Endodermal cell (in vitro differentiated cells): ENCODE data around the gene TKFC. TPM values are rescaled to one million over a fixed set of nuclear protein-coding genes. Genes with fewer than 3 reads are reported as not detected.
A peak's percentile ranks its signal among the peaks of the same experiment; 100 is the strongest.

Source experiments
- DNase-seq: peaks from one replicate; pipeline ENCODE4 v3.0.0-alpha.2; 2017
- H3K27ac ChIP-seq: 2 replicates; pipeline ENCODE4 v1.5.1; 2013; ENCODE audit warnings: mild to moderate bottlenecking, low read depth, low read length, moderate library complexity
- H3K27me3 ChIP-seq: 2 replicates; pipeline ENCODE4 v1.6.1; 2013; ENCODE audit warnings: mild to moderate bottlenecking, low read length, moderate library complexity; ENCODE audit not compliant: insufficient read depth, control insufficient read depth, poor library complexity, severe bottlenecking
- H3K36me3 ChIP-seq: 2 replicates; pipeline ENCODE4 v1.7.0; 2013; ENCODE audit warnings: mild to moderate bottlenecking, low read length, moderate library complexity; ENCODE audit not compliant: control insufficient read depth, insufficient read depth
- H3K4me1 ChIP-seq: one replicate; pipeline ENCODE4 v1.7.0; 2013; ENCODE audit warnings: low read length; ENCODE audit not compliant: control insufficient read depth, insufficient read depth
- H3K4me3 ChIP-seq: 2 replicates; pipeline ENCODE4 v1.5.1; 2013; ENCODE audit warnings: mild to moderate bottlenecking, low read length, moderate library complexity
- H3K9ac ChIP-seq: 2 replicates; pipeline ENCODE4 v1.6.1; 2013; ENCODE audit warnings: mild to moderate bottlenecking, low read length, moderate library complexity; ENCODE audit not compliant: poor library complexity, severe bottlenecking; ENCODE audit errors: extremely low read depth
- H3K9me3 ChIP-seq: 2 replicates; pipeline ENCODE4 v1.6.1; 2013; ENCODE audit warnings: mild to moderate bottlenecking, low read length, moderate library complexity; ENCODE audit not compliant: control insufficient read depth
- H3K27ac Mint-ChIP-seq: 2 replicates; pipeline ENCODE4 v1.8.0; 2020; ENCODE audit warnings: mixed read lengths
- H3K27me3 Mint-ChIP-seq: 2 replicates; pipeline ENCODE4 v1.8.0; 2021; ENCODE audit warnings: mild to moderate bottlenecking, mixed read lengths; ENCODE audit not compliant: insufficient read depth
- H3K36me3 Mint-ChIP-seq: 2 replicates; pipeline ENCODE4 v1.8.0; 2020; ENCODE audit warnings: low read depth, mixed read lengths
- H3K4me1 Mint-ChIP-seq: 2 replicates; pipeline ENCODE4 v1.8.0; 2020; ENCODE audit warnings: mixed read lengths
- H3K4me3 Mint-ChIP-seq: 2 replicates; pipeline ENCODE4 v1.8.0; 2020; ENCODE audit warnings: mild to moderate bottlenecking, moderate library complexity, mixed read lengths
- H3K9me3 Mint-ChIP-seq: 2 replicates; pipeline ENCODE4 v1.8.0; 2020; ENCODE audit warnings: mild to moderate bottlenecking, mixed read lengths
- WGBS, 2 experiments: methylation state at CpG; one replicate each; pipeline versions ENCODE4 v1.1.5 to v1.1.7; 2013; ENCODE audit warnings: missing lambda C conversion rate in 2 of 2, mixed read lengths in 1 of 2; ENCODE audit not compliant: insufficient coverage in 1 of 2, insufficient read length in 1 of 2; 5-methylcytosine and 5-hydroxymethylcytosine counted together
- total RNA-seq, 2 donors: library from RNA; stranded (reverse); fragmentation: NEBNext Ultra II Directional in 1 of 2; extraction: Animal tissue kit (Norgen Biotek cat#: 25700) in 1 of 2; gene quantifications; 2 replicates in 1 of 2; 3 replicates in 1 of 2; pipeline ENCODE4 v1.2.1, GENCODE V29; 2021
- TF ChIP-seq, protein P1 (sequence below): fragments of 200-600 bp; sonication (generic); conservative IDR thresholded peaks from 2 replicates; pipeline ENCODE4 v1.5.0; 2021; ENCODE audit warnings: antibody characterized with exemption, mild to moderate bottlenecking

Gene TKFC
- total RNA-seq, 2 donors from 2014 or later, result 93.7 to 116 TPM

DNA sequence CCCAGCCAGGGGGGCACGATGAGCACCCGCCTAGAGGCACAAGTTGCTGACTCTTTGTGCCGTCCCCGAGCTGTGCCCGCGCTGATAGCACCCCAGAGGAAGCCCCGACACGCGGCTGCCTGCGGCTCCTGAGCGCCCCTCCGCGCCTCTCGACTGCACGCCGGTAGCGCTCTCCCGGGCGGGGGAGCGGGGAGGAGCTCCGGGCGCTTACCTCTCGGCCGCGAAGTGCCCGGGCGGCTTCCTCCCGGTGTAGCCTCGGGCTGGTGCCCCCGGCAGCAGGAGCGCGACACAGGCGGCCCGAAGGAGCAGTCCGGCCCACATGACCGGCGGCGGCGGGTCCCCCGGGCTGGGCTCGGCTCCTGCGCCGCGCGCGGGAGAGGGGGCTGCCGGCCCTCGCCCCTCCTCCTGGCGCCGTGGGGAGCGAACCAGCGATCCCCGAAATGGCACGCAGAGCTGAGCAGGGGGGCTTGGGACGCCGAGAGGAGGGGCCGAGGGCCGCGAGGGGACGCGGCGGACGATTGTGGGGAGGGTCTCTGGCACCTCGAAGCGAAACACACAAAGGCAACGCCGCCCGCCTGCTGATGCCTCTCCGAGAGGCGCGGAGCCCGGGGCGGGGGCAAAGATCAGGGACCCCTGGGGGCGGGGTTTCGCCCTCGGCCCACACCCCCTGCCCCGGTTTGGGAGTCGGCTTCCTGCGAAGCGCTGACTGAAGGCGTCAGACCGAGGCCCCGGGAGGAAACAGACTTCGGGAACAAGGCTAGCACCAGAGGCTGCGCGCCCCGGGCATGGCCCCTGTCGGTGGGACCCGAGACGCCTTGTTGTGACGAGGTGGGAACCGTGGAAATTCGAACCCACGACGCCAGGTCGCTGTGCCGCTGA is 38.1 kb upstream of the TKFC start, which contains the start of gene VWCE:
TSS of gene VWCE (minus strand) at position 600 of the 879 bp plus-strand sequence. CDS start at position 321, 279 bp downstream.
- Histone ChIP-seq H3K27me3 (peaks cover 15% of the 10 kb centered on the region), H3K4me3 (peak within 1 kb of the TSS; percentile 83), H3K9me3 (no peaks in the 10 kb centered on the region), H3K4me1 (no peaks in the 10 kb centered on the region), H3K9ac (peak within 1 kb of the TSS; percentile 47), H3K27ac (peak within 1 kb of the TSS; percentile 44), H3K36me3 (peaks cover 27% of the 10 kb centered on the region)
- Mint-ChIP-seq H3K9me3 (no peaks in the 10 kb centered on the region), H3K4me3 (peak within 1 kb of the TSS; percentile 63), H3K27me3 (peaks cover 23% of the 10 kb centered on the region), H3K36me3 (peaks cover 24% of the 10 kb centered on the region), H3K27ac (no peak within 1 kb of the TSS), H3K4me1 (peaks cover 7% of the 10 kb centered on the region)
- WGBS, 2 experiments, result 2 to 5% methylated on average over 28 to 97 of the region's 97 CpGs
- DNase-seq, result peak; percentile 91
- TF ChIP-seq, protein P1, sequence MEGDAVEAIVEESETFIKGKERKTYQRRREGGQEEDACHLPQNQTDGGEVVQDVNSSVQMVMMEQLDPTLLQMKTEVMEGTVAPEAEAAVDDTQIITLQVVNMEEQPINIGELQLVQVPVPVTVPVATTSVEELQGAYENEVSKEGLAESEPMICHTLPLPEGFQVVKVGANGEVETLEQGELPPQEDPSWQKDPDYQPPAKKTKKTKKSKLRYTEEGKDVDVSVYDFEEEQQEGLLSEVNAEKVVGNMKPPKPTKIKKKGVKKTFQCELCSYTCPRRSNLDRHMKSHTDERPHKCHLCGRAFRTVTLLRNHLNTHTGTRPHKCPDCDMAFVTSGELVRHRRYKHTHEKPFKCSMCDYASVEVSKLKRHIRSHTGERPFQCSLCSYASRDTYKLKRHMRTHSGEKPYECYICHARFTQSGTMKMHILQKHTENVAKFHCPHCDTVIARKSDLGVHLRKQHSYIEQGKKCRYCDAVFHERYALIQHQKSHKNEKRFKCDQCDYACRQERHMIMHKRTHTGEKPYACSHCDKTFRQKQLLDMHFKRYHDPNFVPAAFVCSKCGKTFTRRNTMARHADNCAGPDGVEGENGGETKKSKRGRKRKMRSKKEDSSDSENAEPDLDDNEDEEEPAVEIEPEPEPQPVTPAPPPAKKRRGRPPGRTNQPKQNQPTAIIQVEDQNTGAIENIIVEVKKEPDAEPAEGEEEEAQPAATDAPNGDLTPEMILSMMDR, result peak; percentile 52

DNA sequence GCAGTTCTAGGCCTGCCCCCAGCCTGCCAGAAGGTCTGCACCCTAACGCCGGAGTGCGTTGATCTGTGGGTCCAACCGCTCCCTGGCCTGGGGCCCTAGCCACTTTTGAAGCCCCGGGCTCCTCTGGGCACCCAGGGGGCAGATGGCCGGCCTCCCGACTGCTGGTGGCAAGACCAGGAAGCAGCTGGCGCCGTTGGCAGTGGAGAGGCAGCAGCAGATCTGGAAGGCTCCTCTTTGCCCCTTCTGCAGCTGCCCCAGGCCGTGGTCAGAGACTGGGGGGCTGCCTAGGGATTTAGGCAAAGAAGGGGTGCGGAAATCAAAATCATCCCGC is 37.5 kb upstream of the TKFC start:
- no peaks in the 10 kb centered on the region for H3K9me3 Mint-ChIP-seq
- no peaks in the 10 kb centered on the region for H3K4me1 ChIP-seq
- peaks cover 29% of the 10 kb centered on the region for H3K36me3 Mint-ChIP-seq
- peak overlapping the region; percentile 83 for H3K4me3 ChIP-seq
- H3K4me3 Mint-ChIP-seq, result peak overlapping the region; percentile 63
- TF ChIP-seq, protein P1, result no peak
- H3K36me3 ChIP-seq, result peaks cover 33% of the 10 kb centered on the region
- H3K9ac ChIP-seq, result no peak overlapping the region
- no peaks in the 10 kb centered on the region for H3K9me3 ChIP-seq
- no peak overlapping the region for H3K27ac ChIP-seq
- no peak for DNase-seq
- H3K27ac Mint-ChIP-seq, result no peak overlapping the region
- H3K4me1 Mint-ChIP-seq, result peaks cover 7% of the 10 kb centered on the region
- WGBS, 2 experiments, result 69 to 76% methylated on average over 5 to 12 of the region's 12 CpGs
- H3K27me3 ChIP-seq, result peaks cover 15% of the 10 kb centered on the region
- peaks cover 23% of the 10 kb centered on the region for H3K27me3 Mint-ChIP-seq

DNA sequence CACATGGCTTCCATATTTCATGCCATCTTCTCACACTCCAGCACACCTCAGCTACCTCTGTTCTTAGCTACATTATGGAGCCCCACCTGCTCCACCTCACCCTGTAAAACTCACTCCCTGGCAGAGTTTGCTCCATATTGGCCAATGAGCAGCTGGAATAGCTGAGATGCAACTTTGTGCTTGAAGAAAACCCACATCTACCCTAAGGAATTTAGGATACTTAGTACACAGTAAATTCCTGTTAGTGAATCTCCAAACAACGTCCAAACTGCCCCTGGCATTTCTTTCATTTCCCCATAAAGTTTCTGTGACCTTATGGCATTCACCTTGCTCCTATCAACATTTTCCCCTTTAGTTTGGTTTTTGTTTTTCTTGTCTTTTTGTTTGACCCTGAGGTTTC is 35.7 kb upstream of the TKFC start:
- H3K4me1 Mint-ChIP-seq, result peaks cover 7% of the 10 kb centered on the region
- no peak overlapping the region for H3K27ac Mint-ChIP-seq
- Histone ChIP-seq H3K27ac (peak overlapping the region; percentile 48), H3K27me3 (peaks cover 15% of the 10 kb centered on the region), H3K9me3 (no peaks in the 10 kb centered on the region), H3K4me1 (no peaks in the 10 kb centered on the region), H3K9ac (no peak overlapping the region), H3K4me3 (no peak overlapping the region), H3K36me3 (peaks cover 51% of the 10 kb centered on the region)
- peaks cover 19% of the 10 kb centered on the region for H3K27me3 Mint-ChIP-seq
- no peaks in the 10 kb centered on the region for H3K9me3 Mint-ChIP-seq
- 67 to 85% methylated on average over 1 of the region's 1 CpG for WGBS, 2 experiments
- H3K36me3 Mint-ChIP-seq, result peaks cover 47% of the 10 kb centered on the region
- no peak for DNase-seq
- TF ChIP-seq, protein P1, result no peak
- H3K4me3 Mint-ChIP-seq, result no peak overlapping the region
